NCI-H510A (cell line): ENCODE results near the gene COL2A1.

Experiments
- DNase-seq: peaks from one replicate; lab custom pipeline; 2025; lab: John Stamatoyannopoulos, UW

Gene COL2A1

DNA sequence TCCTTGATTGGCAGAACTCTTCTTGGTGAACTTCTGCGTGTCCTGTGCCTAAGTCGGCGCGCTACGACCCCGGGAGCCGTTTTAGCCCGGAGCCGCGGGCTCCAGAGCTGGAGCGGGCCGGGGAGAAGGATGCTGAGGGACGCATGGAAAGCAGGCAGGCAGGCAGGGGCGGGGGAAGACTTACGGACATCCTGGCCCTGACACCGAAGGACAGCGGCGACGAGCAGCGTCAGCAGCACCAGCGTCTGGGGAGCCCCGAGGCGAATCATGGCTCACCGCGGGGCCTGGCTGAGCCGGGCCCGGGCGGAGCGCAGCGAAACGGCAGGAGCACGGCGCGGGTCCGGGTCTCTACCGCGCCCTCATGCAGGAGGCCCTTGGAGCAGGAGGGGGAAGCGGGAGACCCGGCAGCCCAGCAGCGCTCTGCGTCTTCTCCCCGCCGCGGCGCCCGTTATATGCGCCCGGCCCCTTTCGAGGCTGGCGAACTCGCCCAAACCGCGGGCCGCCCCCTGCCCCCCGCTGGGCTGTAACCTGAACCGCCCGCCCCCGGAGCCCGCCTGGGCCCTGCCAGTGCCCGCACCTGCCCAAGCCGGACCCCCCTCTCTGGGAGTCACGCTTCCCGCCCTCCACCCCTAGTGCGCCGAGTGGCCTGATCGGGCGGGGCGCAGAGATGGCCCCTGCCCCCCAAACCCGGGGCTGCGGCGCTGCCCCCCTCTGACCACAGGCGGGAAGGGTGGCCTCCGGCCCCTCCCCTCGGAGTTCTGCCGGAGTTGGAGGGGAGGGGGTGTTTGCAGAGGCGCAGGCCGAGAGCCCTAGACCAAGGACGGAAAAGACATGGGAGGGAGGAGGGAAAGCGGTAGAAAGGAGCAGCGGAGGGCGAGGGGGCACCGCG is at the start of gene COL2A1:
TSS of gene COL2A1 (minus strand) at position 424 of the 889 bp plus-strand sequence. CDS start at position 269, 155 bp downstream.
- no peak for DNase-seq

DNA sequence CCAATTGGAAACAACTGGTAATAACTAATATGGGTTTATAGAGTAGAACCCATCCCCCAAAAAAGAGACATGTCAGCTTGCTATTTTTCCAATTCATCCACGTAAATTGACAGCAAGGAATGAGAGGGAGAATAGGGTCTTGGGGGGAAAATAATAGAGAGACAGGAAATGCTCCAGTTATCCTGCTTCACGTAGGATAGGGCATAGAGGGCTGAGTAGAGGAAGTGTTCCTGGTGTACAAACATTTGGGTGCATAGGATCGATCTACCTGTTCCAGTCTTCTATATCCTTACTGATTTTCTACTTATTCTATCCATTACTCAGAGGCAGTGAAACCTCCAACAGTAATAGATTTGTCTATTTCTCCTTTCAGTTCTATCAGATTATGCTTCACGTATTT is 49.6 kb upstream of the COL2A1 start:
- DNase-seq: no peak

DNA sequence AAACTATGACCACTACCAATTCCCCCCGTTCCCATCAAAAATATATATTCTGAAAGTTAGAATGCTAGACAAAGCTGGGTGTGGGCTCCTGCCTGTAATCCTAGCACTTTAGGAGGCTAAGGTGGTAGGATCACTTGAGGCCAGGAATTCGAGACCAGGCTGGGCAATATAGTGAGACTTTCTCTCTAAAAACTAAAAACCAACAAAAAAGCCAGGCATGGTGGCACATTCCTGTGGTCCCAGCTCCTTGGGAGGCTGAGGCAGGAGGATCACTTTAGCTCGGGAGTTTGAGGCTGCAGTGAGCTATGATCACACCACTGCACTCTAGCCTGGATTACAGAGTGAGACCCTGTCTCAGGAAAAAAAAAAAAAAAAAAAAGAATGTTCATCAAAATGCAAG is 48.8 kb upstream of the COL2A1 start:
- DNase-seq: no peak

DNA sequence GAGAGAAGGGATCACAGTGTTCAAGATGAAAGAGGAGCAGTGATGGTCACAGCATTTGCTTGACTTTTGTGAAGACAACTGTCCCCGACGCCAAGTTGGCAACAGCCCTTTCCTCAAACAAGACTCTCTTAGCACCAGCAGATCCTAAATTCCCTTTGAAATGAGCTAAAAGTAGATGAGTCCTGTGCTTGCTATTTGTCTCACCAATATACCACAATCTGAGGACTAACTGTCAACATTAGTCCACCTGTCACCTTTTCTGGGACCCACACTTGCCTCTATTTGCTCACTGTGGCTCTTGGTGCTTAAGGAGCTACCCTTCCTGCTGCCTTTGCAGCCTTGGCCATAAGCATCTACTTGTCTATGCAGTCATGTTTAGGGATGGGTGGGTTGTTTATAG is 47.4 kb upstream of the COL2A1 start:
- DNase-seq: no peak

DNA sequence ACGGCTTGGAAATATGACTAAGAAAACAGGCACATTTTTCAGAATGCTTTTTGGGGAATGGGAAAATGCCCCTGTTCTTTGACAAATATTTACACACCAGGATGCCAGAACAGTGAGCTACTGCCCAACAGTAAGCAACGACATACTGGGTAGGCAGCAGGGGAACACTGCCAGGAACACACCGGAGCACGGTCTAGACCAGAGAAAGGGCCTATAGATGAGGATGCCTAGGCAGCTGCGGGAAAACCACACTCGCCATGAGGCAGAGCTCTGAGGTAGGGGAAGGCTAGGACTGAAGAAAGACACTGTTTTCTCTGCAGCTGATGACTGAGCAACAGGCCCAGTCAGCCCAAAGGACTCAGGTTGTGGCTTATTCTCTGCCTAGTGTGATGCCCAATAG is 45.9 kb upstream of the COL2A1 start:
- DNase-seq: no peak

DNA sequence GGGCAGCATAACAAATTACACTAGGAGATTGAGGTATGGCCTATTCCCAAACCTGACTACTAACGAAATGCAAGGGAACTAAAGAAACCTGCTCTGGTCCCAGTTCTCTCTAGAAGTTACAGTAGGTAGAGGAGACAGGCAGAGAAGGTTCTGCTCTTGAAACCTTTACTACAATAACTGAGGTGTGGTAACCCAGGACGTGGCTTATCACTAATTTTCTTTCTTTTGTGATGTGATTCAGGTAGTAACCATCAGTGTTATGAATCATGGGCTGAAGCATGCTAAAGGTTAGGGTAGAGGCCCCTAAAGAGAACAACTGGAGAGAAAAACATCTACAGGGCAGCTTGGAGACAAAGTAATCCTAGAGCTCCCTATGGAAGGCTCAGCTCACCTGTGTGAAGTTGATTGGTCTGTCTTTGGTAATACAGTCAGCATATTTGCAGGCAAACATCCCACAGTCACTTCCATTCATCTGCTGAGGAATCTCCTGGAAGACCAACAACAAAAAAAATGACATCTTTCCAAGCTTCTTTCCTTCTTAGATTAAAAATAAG is 41.8 kb upstream of the COL2A1 start:
- DNase-seq: no peak

DNA sequence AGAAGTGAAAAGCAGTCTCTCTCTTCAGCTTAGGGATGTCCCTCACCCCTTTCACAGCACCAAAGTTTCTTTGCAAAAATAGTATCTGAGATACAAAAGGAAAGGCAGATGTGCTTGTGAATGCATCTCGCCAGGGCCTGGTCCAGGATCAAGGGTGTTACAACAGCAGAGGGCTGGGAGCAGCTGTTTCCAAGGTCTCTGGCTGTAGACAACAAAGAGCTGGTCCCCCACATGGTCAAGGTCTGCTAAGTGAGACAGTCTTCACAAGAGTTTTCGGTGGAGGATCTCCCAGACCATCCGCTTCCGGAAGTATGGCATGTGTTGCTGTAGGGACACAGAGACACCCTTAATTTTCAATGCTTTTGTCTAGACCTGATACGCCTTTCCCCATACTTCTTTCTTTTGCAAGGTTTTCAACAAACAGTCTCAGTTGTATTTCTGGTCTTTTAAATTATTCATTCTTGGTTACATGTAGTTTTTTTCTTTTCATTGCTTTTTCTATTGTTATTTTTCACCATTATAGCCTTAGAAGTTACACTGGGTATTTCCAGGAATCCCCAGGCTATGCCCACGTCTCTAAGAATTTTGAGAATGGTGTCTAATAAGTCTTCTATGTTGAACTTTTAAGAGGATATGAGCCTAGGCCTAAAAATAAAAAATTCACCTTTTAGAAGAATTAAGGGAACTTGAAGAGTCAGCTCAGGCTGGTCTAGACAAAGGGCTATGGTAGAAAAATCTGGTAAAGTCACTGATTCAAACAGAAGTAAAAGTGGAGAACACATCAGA is 41.0 kb upstream of the COL2A1 start:
- no peak for DNase-seq

DNA sequence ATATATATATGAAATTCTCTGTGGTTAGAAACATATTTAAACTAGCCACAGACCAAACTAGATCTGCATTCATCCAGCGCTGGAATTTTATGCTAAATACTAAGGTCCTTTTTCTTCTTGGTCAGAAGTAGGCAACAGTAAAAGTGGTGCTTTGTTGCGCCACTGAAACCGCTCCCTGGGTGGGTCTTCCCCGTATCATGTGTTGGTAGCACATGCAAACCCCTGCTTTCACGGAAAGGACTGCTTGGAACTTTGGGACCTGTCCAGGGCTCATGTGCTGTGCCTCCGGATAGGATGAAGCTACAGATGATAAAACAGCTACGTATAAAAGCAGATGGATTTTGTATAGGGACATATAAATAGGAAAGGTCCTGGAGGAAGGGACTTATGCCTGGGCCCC is 40.1 kb upstream of the COL2A1 start:
- no peak for DNase-seq

DNA sequence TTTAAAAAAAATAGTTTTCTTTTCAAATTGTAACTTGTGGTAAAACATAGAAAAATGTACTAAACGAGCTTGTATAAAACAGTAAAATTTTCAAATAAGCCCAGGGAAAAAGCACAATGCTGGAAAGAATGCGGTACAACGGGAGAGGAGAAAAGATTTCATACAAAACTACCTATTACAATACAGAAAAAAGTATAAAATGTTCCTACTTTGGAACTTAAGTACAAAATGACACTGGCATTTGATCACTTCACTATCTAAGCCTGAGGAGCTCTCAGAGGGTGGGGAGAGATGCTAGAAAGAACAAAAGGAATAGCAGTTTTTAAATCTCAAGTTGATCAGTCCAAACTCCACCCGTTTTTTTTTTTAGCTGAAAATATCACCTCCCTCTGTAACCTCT is 39.5 kb upstream of the COL2A1 start:
- DNase-seq: no peak

DNA sequence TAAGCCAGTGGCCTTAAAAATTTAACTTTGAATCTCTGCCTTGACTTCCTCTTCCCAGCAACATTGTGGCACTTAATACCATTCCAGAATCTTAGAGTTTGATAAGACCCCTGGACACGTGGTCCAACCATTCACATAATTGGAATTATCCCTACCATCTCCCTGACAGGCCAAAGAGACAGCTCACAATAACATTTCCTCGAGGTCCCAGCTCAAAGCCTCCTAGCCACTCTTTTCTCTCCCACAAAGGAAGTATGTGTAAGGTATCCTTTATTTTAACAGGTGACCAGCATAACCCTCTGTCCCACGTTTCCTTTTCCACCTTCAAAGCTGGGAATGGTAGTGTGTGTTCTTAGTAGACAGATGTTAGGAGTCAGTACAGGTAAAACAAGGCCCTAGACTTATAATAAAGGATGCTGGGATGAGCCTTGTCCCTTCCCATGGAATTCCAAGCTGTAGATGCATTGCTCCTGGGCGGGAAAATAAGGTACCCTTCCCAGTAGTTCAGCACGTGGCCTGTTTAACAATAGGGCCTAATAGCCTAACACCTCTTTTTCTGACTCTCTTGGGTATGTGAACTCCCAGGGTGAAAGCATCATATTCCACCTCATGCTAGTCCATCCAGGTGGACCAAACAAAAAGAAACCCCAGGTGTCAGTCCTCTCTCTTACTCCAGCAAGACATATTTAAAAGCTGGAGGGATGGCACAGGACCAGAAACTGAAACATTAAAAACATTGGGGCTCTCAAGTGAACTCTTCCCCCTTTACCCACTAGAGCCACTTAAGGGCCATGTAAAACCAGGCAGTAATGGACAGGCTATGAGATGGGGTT is 37.5 kb upstream of the COL2A1 start:
- DNase-seq: no peak

DNA sequence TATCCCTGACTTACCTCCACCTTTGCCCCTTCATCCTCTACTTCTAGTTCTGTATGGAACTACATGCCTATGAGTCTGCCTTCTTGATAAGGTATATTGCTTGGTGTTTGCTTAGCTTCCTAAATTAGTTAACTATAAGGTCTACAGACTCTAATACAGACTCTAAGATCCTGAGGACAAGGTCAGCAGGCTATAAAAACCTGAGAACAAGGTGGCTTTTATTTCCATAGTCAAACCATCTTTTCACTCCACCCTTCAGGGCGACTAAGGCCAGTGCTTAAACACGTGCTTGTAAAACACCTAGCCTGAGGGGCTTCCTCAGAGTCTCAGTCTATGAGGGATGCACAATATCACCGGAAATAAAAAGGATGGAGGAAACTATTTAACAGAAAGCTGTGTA is 36.1 kb upstream of the COL2A1 start:
- no peak for DNase-seq

DNA sequence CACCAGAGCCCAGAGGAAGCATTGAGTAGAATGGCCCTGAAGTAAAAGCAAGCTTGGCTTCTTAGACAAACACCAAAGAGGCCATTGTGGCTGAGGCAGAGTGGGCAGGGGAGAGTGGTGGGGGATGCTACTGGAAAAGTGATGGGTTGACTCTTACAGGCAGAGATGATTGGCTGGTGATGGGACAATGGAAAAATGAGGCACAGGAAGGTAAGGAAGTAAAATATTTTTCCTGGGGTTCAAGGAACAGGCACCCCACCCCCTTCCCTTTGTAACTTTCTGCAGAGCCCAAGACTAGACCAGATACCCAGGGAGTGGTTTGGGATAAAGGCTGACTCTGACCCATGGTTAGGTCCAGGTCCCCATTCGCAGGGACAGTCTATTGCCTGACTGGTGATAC is 34.9 kb upstream of the COL2A1 start:
- no peak for DNase-seq

DNA sequence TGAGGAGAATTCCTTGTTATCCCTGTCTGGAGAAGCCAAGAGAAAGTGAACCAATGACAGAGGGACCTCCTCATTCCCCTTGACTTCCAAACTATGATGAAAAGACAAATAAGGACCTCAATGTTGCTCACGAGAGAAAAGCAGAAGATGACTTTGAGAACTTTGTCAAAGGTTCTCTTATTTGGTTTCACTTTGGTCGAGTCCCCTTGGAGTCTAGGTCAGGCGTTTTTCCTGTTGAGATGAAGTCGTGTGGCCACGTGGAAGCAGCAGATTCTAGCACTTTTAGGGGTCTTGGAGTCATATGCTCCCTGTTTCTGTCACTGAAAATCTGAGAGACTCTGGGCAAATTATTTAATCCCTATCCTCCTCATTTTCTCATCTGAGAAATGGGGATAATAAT is 33.8 kb upstream of the COL2A1 start:
- no peak for DNase-seq

DNA sequence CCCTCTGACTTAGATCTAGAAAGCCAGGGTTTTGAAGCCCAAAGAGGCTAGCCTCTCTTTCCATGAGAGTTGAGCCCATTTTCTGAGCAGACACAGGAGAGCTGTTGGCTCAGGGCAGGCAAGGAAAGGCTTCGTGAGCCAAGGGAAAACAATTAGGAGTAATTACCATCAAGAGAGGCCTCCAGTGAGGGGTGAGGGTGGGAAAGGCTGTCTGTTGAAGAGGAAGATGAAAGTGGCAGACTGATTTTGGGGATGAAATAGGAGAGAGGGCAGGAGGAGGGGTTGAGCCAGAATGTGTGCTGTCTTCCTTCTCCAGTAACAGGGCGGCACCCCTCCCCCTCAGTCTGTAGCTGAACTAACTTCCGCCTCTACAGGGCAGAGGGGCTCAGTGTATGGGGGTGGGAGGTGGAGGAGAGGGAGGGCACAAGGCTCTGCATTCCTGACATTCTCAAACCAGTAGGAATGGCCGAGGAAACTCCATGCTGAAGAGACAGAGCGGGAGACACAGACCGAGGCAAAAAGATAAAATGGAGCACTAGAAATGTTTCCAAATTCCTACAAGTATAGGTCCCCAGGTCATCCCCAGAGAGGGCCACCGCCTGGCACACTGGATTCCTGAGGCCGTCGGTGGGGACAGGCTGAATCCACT is 33.1 kb upstream of the COL2A1 start:
- DNase-seq: no peak

DNA sequence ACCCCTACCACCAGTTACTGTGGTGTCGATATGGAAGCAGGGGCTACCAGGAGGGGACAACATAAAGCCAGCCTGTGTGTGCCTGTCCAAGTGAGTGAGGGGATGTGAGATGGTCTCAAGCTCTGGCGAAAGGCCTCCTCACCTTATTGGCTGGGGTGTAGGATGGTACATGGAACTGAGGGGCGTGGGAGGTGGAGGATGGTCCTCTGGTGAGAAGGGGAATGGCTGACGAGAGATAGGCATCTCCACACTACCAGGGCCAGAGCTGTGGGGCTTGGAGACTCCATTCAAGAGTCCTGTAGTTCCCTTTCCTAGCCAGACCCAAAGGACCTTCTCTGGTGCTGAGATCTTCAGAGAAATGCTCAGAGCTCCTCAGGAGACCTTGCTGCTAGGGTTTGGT is 32.5 kb upstream of the COL2A1 start:
- no peak for DNase-seq

DNA sequence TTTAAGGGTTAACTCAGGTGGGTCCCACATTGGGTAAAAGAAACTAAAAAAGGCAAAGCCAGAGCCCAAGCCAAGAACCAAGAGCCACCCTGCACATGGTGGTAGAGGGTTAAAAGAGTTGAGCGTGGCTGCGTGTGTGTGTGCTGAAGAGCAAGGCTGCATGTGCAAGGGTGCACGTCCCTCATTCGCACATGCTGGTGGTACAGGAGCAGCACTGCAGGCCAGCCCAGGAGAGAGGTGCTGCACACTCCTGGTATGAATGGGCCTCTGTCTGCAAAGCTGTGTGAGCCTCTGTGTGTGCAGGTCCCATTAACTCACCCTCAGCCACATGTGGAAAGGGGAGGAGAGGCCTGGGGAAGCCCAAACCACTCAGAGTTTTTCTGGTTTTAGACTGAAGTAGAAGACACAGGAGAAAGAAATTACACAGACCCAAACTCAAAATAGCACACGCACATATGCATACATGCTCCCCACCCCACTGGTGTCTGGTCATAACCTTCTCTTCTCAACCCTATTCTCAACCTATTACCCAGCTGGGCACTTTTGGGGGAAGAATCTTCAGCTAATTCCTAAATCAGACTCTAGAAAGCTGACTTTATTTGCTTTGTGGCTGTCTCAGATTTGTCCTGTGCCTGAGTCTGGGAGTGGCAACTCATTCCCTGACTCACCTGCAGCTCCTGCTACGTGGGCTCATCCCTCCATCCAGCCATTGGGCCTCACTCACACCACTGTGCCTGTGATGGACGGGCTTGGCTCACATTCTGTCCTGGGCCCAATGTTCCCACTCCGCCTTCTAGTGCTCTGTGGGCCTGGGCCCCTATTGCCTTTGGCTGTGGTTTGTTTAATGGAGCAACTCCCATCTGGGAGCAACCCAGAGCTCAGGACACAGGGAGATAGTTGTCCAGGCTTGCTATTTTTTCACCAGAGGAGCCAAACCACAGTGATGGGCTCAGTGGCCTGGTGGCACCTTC is 30.8 kb upstream of the COL2A1 start:
- no peak for DNase-seq

DNA sequence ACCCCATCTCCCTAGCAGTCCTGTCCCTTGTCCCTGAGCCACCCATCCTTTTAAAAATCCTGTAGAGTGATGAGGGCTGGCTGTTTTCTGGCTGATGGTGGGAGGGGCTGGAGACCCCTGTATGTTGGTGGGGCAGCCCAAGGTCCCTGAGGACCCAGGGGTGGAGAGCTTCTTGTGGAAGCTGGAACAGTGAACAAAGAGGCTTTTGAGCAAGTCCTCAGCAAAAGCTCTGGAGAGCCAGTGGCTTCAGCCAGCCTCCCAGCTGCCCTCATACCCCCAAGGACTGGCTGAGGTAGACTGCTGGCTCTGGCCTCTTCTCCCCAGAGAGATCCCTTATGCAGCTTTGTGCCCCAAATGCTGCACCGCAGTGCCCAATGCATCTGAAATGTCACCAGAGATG is 29.2 kb upstream of the COL2A1 start:
- no peak for DNase-seq

DNA sequence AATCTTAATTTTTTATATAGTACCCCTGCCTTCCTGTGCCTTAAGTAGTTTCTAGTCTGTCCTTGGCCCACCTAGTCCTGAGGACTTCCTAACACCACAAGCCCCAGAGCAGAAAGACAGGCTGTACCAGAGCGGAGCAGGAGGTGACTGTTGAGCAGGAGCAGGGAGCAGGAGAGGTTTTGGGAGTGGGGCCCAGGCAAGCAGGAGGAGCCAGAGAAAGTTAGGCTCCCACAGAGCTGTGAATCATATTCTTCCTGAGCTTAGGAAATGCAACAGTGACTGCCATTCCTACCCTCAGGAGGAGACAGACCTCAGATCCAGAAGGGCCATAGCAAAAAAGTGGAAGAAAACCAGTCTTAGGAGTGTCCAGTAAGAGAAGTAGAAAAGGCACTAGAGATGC is 28.3 kb upstream of the COL2A1 start:
- no peak for DNase-seq

DNA sequence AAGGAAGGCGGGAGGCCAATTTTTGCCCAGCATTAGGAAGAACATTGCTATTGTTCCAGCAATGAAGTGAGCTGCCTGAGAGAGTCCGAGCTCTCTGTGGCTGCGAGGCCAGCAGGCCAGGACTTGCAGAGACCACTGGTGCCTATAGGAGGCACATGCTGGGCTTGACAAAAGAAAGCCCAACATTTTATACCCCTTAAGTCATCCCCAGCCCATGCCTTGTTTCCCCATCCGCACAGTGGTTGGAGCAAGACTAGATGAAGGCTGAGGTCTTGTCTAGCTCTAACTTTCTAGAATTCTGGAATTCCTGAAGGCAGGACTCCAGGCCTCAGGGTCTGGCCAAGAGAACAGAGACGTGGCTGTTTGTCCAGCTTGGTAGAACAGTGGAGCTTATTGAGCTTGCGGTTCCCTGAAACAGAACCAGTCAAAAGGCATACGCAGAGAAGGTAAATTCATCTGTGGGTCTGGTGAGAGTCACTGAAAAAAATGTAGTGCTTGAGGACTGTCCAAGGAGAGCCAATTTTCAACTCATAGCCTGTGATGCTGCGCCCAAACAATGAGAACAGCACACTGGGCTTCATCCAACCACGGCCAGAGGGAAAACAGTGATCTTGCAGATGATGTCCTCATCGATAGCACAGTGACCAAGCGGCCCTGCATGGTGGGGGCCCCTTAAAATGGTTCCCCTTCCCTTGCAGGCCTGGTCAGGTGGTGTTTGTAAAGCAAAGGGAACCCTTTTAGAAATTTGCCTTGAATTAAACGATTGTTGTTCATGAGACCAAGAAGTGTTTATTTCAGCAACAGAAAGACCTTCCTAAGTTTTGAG is 27.1 kb upstream of the COL2A1 start:
- no peak for DNase-seq
